Right kidney (tissue), 1 donor: ENCODE measurements around the gene GSK3B.
A peak's percentile ranks its signal among the peaks of the same experiment; 100 is the strongest.
"Not testable (repeated sequence)": the region's sequence is repeated elsewhere in the genome, so short reads cannot be mapped to it uniquely, and the experiment has no call there.

Source experiments
- DNase-seq: peaks from one replicate; pipeline ENCODE4 v3.0.0-alpha.2; 2016

The GSK3B gene

GRCh38 chr3:119934249-119934648 is 160.0 kb downstream of the GSK3B start:
- no peak for DNase-seq

GRCh38 chr3:119933207-119933606 is 161.0 kb downstream of the GSK3B start:
- DNase-seq: no peak

DNA sequence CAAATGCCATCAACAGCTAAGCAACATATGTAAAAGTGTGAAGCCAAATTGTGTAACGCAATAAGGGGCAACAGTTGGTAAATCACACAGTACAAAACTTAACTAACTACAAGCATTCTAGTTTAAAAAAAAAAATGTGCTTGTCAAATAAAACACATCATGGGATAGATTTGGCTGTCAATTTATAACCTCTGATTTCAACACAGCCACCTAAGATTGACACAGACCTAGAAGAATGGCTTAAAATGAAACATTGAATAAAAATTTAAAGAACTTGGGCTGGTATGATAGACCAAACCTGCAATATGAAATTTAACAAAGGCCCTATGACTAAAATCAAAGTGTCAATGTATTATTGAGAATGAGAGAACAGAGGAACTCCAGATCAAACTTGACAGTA is 164.0 kb downstream of the GSK3B start:
- no peak for DNase-seq

GRCh38 chr3:119927190-119927589 is 167.1 kb downstream of the GSK3B start:
- no peak for DNase-seq

- DNase-seq: no peak
Observed at GRCh38 chr3:119924111-119925094, 169.8 kb downstream of the GSK3B start.

DNA sequence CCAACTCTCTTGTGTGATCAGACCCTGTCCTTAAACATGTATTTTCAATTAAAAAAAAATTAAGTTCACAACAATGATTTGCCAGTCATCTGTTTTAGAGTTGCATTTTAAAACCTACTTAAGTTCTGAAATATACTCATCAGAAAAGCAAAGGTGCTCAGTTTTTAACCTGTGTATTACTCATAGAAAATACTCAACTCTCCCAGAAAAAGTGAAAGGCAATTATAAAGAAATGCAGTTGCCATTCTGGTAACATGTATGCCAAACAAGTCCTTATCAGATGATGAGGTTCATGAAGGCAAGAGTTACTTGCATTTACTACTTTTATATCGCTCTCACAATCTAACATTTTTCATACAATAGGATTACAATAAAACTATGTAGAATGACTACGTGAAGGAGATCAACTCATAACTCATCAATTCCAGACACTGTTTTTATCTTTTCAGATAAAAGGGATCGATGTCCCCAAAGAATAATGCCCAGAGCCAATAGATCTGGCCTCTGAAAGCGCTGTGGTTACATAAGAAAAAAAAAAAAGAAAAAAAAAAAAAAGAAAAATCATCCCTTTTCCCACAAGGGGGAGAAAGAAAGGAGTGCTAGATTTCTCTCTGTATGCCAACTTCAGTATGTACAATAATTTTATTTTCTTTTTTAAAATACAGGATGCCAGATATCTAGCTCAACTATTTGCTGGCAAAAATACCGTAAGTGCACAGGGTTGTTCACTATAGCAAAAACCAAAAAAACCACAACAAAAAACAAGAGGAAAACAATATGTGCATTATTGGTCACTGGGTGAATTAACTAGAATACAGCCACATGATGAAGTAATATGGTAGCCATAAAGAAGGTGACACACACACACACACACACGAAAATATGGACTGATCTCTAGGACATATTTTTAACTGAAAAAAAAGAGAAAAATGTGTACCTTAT is 175.0 kb downstream of the GSK3B start:
- DNase-seq: no peak

- no peak for DNase-seq
Observed at GRCh38 chr3:119913021-119913420, 181.2 kb downstream of the GSK3B start.

GRCh38 chr3:119912220-119912619 is 182.0 kb downstream of the GSK3B start:
- no peak for DNase-seq

DNA sequence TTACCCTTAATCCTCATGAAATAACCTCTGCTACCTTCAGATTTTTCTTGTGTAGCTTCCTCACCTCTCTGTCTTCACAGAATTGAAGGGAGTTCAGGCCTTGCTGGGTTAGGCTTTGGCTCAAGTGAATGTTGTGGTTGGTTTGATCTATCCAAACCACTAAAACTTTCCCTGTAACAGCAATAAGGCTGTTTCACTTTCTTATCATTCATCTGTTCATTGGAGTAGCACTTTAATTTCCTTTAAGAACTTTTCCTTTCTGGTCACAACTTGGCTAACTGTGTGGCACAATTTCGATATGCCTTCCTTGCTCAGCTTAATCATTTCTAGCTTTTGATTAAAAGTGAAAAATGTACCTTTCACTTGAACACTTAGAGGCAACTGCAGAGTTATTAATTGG is 182.5 kb downstream of the GSK3B start:
- no peak for DNase-seq

- DNase-seq: no peak
Observed at GRCh38 chr3:119902061-119902460, 192.2 kb downstream of the GSK3B start.

GRCh38 chr3:119901148-119901547 is 193.1 kb downstream of the GSK3B start:
- no peak for DNase-seq

DNA sequence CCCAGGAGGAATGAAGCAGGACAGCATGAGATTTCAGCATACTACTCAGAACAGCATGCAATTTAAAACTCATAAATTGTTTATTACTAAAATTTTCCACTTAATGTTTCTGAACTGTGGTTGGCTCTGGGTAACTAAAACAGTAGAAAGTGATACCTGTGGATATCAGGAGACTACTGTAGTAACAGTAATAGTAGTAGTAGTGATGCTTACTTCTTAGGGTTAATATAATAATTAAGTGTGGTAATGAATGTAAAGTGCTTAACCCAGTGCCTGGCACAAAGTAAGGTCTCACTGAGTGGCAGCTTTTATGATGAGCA is 195.1 kb downstream of the GSK3B start:
- DNase-seq: no peak

DNA sequence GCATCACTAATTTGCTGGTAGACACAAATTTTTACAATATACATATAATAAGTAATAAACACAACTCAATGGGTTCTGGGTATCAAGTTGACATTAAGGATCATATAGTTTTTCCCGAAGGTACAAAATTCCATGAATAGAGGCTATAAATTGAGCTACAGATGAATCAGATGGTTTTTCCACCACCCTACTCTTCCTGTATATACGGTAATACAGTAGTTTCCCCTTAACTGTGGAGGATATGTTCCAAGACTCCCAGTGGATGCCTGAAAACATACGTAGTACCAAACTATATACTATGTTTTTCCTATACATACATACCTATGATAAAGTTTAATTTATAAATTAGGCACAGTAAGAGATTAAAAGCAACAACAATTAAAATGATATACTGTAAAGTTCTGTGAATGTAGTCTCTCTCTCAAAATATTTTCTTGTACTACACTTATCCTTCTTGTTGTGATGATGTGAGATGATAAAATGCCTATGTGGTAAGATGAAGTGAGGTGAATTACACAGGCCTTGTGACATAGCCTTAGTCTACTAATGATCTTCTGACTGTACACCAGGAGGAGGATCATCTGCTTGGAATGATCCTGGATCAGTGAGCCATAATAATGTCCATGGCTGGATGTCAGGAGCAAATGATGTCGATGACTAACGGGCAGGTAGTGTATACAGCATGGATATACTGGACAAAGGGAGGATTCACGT is 195.6 kb downstream of the GSK3B start:
- DNase-seq: no peak

DNA sequence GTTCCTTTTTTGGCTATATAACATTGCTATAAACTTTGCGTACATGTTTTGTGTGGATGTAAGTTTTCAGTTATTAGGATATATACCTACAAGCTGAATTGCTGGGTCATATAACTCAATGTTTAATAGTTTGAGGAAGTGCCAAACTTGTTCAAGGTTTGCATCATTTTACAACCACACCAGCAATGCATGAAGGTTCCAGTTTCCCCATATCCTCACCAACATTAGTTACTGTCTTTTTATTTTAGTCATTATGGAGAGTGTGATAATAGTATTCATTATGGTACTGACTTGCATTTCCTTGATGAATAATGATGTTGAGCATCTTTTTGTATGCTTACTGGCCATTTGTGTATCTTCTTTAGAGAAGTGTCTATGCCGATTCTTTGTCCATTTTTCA is 200.1 kb downstream of the GSK3B start:
- no peak for DNase-seq

DNA sequence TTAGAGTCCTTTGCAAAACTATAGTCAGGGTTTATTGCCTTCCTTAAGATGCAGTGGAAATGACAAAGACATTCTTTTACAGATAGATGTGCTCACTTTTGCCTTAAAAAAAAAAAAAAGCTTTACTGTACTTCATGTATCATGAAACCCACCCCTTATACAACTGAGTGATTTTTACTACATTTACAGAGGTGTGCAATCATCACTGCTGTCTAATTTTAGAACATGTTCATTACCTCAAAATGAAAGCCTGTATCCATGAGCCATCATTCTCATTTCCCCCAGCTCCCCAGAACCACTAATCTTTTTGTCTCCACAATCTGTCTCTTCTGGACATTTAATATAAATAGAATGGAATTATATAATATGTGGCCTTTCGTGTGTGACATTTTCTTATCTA is 200.5 kb downstream of the GSK3B start:
- DNase-seq: no peak

GRCh38 chr3:119891944-119892721 is 202.1 kb downstream of the GSK3B start:
- DNase-seq: peak; percentile 44

DNA sequence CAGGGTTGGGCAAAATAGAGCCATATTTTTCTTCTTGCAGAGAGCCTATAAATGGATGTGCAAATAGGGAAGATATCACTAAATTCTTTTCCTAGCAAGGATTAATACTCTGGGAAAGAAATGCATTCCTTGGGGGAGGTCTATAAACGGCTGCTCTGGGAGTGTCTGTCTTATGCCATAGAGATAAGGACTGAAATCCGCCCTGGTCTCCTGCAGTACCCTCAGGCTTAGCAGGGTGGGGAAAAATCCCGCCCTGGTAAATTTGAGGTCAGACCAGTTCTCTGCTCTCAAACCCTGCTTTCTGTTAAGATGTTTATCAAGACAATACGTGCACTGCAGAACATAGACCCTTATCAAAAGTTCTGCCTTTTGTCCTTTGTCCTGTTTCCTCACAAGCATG is 205.6 kb downstream of the GSK3B start:
- not testable (repeated sequence) for DNase-seq

DNA sequence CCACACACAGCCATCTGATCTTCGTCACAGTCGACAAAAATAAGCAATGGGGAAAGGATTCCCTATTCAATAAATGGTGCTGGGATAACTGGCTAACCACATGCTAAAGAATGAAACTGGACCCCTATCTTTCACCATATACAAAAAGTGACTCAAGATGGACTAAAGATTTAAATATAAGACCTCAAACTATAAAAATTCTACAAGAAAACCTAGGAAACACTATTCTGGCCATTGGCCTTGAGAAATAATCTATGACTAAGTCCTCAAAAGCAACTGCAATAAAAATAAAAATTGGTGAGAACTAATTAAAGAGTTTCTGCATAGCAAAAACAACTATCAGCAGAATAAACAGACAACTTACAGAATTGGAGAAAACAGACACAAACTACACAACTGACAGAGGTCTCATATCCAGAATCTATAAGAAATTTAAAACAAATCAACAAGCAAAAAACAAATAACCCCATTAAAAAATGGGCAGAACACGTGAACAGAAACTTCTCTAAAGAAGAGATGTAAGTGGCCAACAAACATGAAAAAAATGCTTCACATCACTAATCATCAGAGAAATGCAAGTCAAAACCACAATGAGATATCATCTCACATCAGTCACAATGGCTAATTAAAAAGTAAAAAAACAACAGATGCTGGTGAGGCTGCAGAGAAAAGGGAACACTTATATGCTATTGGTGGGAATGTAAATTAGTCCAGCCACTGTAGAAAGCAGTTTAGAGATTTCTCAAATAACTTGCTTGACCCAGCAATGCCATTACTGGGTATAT is 208.3 kb downstream of the GSK3B start:
- no peak for DNase-seq

- DNase-seq: no peak
Observed at GRCh38 chr3:119884161-119884557, 210.1 kb downstream of the GSK3B start.

GRCh38 chr3:119883461-119884160 is 210.6 kb downstream of the GSK3B start:
- no peak for DNase-seq
